HL-60 (cell line): ENCODE data around the gene RARRES1.

Source experiments
- DNase-seq, 2 experiments: peaks; one replicate each; pipeline ENCODE4 v3.0.0-alpha.2; 2010 to 2020; ENCODE audit warnings: low read depth in 1 of 2, low spot score in 1 of 2
- H3K27ac ChIP-seq: fragments of 250-450 bp; sonication (Bioruptor Pico); replicated peaks from 2 replicates; pipeline ENCODE4 v1.5.1; 2020; ENCODE audit warnings: mild to moderate bottlenecking, moderate library complexity
- H3K27me3 ChIP-seq: fragments of 250-450 bp; sonication (Bioruptor Pico); 2 replicates; pipeline ENCODE4 v1.5.1; 2021; ENCODE audit warnings: mild to moderate bottlenecking, moderate library complexity; ENCODE audit not compliant: insufficient read depth, poor library complexity, severe bottlenecking
- H3K4me3 ChIP-seq: replicated peaks from 2 replicates; pipeline ENCODE4 v1.5.1; 2011; ENCODE audit warnings: mild to moderate bottlenecking, control low read depth, low read length; ENCODE audit not compliant: insufficient read depth
- CTCF ChIP-seq: IDR thresholded peaks from one replicate; pipeline ENCODE4 v1.5.1; 2011; ENCODE audit warnings: low read length, control low read depth, inconsistent platforms; ENCODE audit not compliant: insufficient read depth
- GABPA ChIP-seq: IDR thresholded peaks from 2 replicates; pipeline ENCODE4 v1.6.1; 2012; ENCODE audit warnings: low read depth
- POLR2AphosphoS5 ChIP-seq: IDR thresholded peaks from 2 replicates; pipeline ENCODE4 v1.6.1; 2012; ENCODE audit warnings: low read depth
- REST ChIP-seq: IDR thresholded peaks from 2 replicates; pipeline ENCODE4 v1.6.1; 2012; ENCODE audit warnings: low read depth; ENCODE audit not compliant: insufficient replicate concordance
- SPI1 ChIP-seq: IDR thresholded peaks from 2 replicates; pipeline ENCODE4 v1.6.1; 2012; ENCODE audit warnings: low read depth, mild to moderate bottlenecking, borderline replicate concordance

RARRES1 gene

GRCh38 chr3:158718490-158719170 is 13.6 kb downstream of the RARRES1 start:
- Histone ChIP-seq H3K27ac (no peak overlapping the region), H3K4me3 (no peak overlapping the region), H3K27me3 (no peaks in the 10 kb centered on the region)
- no peak for DNase-seq
- no peak for TF ChIP-seq SPI1
- no peak for TF ChIP-seq GABPA
- TF ChIP-seq CTCF, result no peak
- no peak for TF ChIP-seq POLR2AphosphoS5

- no peak overlapping the region for H3K27ac ChIP-seq
- H3K27me3 ChIP-seq, result no peaks in the 10 kb centered on the region
- no peak for DNase-seq
- TF ChIP-seq CTCF, result no peak
- TF ChIP-seq POLR2AphosphoS5, result no peak
- no peak for TF ChIP-seq GABPA
- TF ChIP-seq SPI1, result no peak
- no peak for TF ChIP-seq REST
- H3K4me3 ChIP-seq, result no peak overlapping the region
Measured at GRCh38 chr3:158717576-158717975, 14.7 kb downstream of the RARRES1 start.

- peak in 1 of 2 experiments; percentile 38 for DNase-seq
- Histone ChIP-seq H3K4me3 (no peak overlapping the region), H3K27me3 (no peaks in the 10 kb centered on the region), H3K27ac (peak overlapping the region; percentile 23)
- TF ChIP-seq POLR2AphosphoS5 (no peak), CTCF (no peak), GABPA (no peak), REST (no peak), SPI1 (no peak)
Measured at GRCh38 chr3:158713094-158713499, 19.2 kb downstream of the RARRES1 start.
